Esophagus muscularis mucosa (tissue), 4 donors: ENCODE results near the gene KMO.

ENCODE experiments used
- CTCF ChIP-seq, 3 experiments: fragments of 200-600 bp in 2 of 3; fragments of 450-650 bp in 1 of 3; sonication (generic) in 2 of 3; IDR thresholded peaks; one replicate each; pipeline ENCODE4 v1.5.1; 2017 to 2019; ENCODE audit warnings: antibody characterized with exemption in 3 of 3, mild to moderate bottlenecking in 2 of 3, moderate library complexity in 1 of 3
- EP300 ChIP-seq: sonication (generic); formaldehyde crosslinking; IDR thresholded peaks from one replicate; pipeline ENCODE4 v1.6.1; 2017; ENCODE audit warnings: antibody characterized with exemption
- POLR2A ChIP-seq: fragments of 450-650 bp; IDR thresholded peaks from one replicate; pipeline ENCODE4 v1.6.1; 2017; ENCODE audit warnings: antibody characterized with exemption, moderate library complexity, mild to moderate bottlenecking, low read depth
- POLR2AphosphoS5 ChIP-seq, 2 donors: sonication (generic); formaldehyde crosslinking; IDR thresholded peaks; one replicate each; pipeline ENCODE4 v1.6.1; 2017; ENCODE audit warnings: antibody characterized with exemption in 2 of 2

- TF ChIP-seq POLR2A (no peak), POLR2AphosphoS5 (IDR thresholded peaks at IDR 0.05) (no peak), CTCF (IDR thresholded peaks at IDR 0.05) (no peak), EP300 (no peak)
Measured at GRCh38 chr1:241630899-241631298, 98.7 kb downstream of the KMO start.
